Testis (tissue), 3 donors: ENCODE results near the gene GID4. TPM values are rescaled to one million over a fixed set of nuclear protein-coding genes. Genes with fewer than 3 reads are reported as not detected.

ENCODE experiments used
- DNase-seq: peaks from one replicate; pipeline ENCODE4 v3.0.0-alpha.2; 2019
- H3K27ac ChIP-seq, 2 donors: fragments of 200-600 bp; sonication (generic); one replicate each; pipeline ENCODE4 v1.5.1; 2019
- H3K27me3 ChIP-seq: fragments of 200-600 bp; sonication (generic); one replicate; pipeline ENCODE4 v1.5.1; 2019
- H3K36me3 ChIP-seq: fragments of 200-600 bp; sonication (generic); one replicate; pipeline ENCODE4 v1.5.1; 2017; ENCODE audit warnings: low read depth; ENCODE audit errors: missing control alignments
- H3K4me1 ChIP-seq: fragments of 200-600 bp; sonication (generic); one replicate; pipeline ENCODE4 v1.5.1; 2019
- H3K4me3 ChIP-seq, 2 donors: fragments of 200-600 bp; sonication (generic); one replicate each; pipeline ENCODE4 v1.5.1; 2017 to 2019
- H3K9me3 ChIP-seq: fragments of 200-600 bp; sonication (generic); one replicate; pipeline ENCODE4 v1.5.1; 2017
- POLR2A ChIP-seq: fragments of 450-650 bp; IDR thresholded peaks from one replicate; pipeline ENCODE4 v1.6.1; 2017; ENCODE audit warnings: antibody characterized with exemption, mild to moderate bottlenecking, moderate library complexity
- WGBS, 2 donors: methylation state at CpG; one replicate each; pipeline ENCODE4 v1.1.5; 2018; 5-methylcytosine and 5-hydroxymethylcytosine counted together
- intact Hi-C: fragments of 100-400 bp; cut with DNase I; formaldehyde crosslinking; loops from one replicate; pipeline ENCODE4 v1.15.1; 2023; ENCODE audit warnings: low total_unique reads
- polyA plus RNA-seq: library from polyadenylated mRNA; stranded (reverse); fragments of 350-450 nt; fragmentation: Illumina TruSeq; extraction: RNeasy Lipid Tissue Mini Kit (QIAGEN cat#74804); gene quantifications from one replicate; pipeline ENCODE4 v1.2.3, GENCODE V29; 2014; ENCODE audit warnings: low read depth, low replicate concordance; ENCODE audit not compliant: insufficient read depth
- total RNA-seq, 2 donors: library from RNA; depleted of rRNA; stranded (reverse); fragments of >200 nt; gene quantifications; one replicate each; pipeline ENCODE4 v1.2.3, GENCODE V29; 2016
- TF ChIP-seq, protein P1 (sequence below), 3 experiments: fragments of 450-650 bp in 2 of 3; fragments of 200-600 bp in 1 of 3; sonication (generic) in 1 of 3; IDR thresholded peaks; one replicate each; pipeline ENCODE4 v1.5.1; 2016 to 2019; ENCODE audit warnings: antibody characterized with exemption in 3 of 3, mild to moderate bottlenecking in 2 of 3, moderate library complexity in 1 of 3

The GID4 gene
- total and polyA plus RNA-seq, 3 donors from 2014 or later, result 28.6 to 88.3 (median 36.1) TPM

DNA sequence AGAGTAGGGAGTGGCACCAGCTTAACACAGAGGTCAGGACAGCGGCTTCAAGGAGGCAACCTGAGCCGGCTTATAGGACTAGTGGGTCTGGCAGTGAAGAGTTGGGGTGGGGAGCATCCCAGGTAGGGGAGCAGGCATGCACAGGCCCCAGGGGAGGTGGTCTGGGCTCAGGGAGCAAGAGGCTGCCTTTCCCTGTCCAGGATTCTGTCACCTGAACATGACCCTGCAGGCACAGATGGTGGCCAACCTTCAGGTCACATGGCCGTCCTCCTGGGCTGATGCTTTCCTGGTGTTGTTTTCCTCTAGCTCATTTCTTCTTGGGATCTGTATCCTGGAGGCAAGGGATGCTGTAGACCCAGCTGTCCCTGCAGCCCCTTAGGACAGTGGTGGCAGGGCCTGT, 65.8 kb downstream of the GID4 start:
- intact Hi-C loops, result no loop called here
- no peak for TF ChIP-seq POLR2A
- TF ChIP-seq, protein P1, sequence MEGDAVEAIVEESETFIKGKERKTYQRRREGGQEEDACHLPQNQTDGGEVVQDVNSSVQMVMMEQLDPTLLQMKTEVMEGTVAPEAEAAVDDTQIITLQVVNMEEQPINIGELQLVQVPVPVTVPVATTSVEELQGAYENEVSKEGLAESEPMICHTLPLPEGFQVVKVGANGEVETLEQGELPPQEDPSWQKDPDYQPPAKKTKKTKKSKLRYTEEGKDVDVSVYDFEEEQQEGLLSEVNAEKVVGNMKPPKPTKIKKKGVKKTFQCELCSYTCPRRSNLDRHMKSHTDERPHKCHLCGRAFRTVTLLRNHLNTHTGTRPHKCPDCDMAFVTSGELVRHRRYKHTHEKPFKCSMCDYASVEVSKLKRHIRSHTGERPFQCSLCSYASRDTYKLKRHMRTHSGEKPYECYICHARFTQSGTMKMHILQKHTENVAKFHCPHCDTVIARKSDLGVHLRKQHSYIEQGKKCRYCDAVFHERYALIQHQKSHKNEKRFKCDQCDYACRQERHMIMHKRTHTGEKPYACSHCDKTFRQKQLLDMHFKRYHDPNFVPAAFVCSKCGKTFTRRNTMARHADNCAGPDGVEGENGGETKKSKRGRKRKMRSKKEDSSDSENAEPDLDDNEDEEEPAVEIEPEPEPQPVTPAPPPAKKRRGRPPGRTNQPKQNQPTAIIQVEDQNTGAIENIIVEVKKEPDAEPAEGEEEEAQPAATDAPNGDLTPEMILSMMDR (IDR thresholded peaks at IDR 0.05), result no peak
- 95 to 100% methylated on average over 3 of the region's 3 CpGs for WGBS, 2 donors
- Histone ChIP-seq H3K36me3 (no peaks in the 10 kb centered on the region), H3K4me3 (no peak overlapping the region), H3K9me3 (no peaks in the 10 kb centered on the region), H3K27ac (no peak overlapping the region), H3K27me3 (no peaks in the 10 kb centered on the region), H3K4me1 (no peaks in the 10 kb centered on the region)
- no peak for DNase-seq

DNA sequence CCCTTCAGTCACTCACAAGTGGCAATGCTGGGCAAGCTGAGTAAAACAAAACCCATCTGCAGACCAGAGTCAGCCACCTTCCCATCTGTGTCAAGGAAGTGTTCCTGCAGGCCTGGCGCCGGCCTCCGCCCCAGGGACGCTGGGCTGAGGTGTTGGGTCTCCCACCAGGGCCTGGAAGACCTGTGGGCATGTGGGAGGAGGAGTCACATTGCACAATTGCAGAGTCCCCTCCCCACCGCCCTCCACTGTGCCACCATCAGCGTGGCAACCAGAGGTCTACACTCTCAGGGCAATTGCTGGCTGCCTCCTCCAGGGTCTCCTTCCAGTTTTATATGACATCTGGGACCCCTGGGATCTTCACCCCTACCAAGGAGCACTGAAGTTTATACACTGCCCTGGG, 66.4 kb downstream of the GID4 start:
- no peaks in the 10 kb centered on the region for H3K4me1 ChIP-seq
- no peak overlapping the region for H3K4me3 ChIP-seq
- intact Hi-C loops, result no loop called here
- H3K9me3 ChIP-seq, result no peaks in the 10 kb centered on the region
- DNase-seq, result no peak
- no peaks in the 10 kb centered on the region for H3K36me3 ChIP-seq
- TF ChIP-seq POLR2A, result no peak
- TF ChIP-seq, protein P1 (IDR thresholded peaks at IDR 0.05), result no peak
- no peaks in the 10 kb centered on the region for H3K27me3 ChIP-seq
- H3K27ac ChIP-seq, result no peak overlapping the region
- WGBS, 2 donors, result 94 to 95% methylated on average over 2 to 6 of the region's 6 CpGs

DNA sequence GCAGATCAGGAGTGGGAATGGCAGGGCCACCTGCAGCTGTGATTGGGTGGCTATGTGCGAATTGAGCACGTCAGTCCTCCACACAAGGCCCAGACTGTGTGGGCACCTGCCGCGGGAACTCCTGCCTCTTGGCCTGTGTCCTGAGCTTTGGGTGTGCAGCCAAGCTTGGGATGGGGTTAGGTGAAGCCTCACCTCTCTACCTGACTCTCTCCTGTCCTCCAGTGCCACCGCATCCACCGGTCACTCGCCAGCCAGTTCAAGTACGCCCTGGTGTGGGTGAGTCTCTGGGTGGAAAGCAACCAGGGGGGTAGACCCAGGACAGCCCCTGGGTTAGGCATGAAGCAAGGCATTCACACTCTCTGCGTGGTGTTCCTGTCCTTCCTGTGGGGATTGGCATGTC, 67.0 kb downstream of the GID4 start:
- Histone ChIP-seq H3K4me3 (no peak overlapping the region), H3K36me3 (no peaks in the 10 kb centered on the region), H3K9me3 (no peaks in the 10 kb centered on the region), H3K4me1 (no peaks in the 10 kb centered on the region), H3K27ac (no peak overlapping the region), H3K27me3 (no peaks in the 10 kb centered on the region)
- DNase-seq, result no peak
- TF ChIP-seq, protein P1 (IDR thresholded peaks at IDR 0.05), result no peak
- TF ChIP-seq POLR2A, result no peak
- WGBS, 2 donors, result 80 to 93% methylated on average over 1 to 9 of the region's 9 CpGs
- intact Hi-C loops, result no loop called here

DNA sequence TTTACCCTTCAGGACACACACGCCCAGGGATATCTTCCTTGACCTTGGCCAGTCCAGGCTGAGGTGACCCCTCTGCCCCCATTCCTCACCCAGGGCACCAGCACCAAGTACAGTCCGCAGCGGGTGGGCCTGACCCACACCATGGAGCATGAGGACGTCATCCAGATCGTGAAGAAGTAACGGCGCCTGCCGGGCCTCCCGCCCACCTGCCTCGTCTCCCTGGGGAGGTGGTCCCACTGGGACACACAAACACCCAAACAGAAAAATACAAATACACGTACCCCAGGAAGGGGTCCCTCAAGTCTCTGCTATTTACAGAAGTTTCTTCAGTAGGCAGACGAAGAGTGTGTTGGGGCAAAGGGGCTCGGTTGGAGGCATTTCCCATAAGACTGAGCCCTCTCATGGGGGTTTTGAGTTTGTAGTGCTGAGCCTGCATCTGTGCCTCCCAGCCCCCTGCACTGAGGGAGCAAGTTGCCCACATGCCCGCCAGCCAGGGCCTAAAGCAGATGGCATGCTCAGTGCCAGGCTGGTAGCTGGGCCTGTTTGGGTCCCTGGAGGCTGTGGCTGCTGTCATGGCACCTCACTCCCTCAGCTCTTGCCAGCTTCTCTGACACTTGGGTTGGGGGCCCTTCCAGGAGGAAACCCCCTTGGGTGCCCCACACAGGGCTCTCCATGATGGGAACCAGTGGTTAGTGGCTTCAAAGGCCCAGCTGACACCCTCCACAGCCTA, 68.0 kb downstream of the GID4 start:
- H3K4me1 ChIP-seq, result no peaks in the 10 kb centered on the region
- WGBS, 2 donors, result 91 to 93% methylated on average over 8 to 14 of the region's 14 CpGs
- no peaks in the 10 kb centered on the region for H3K27me3 ChIP-seq
- intact Hi-C loops, result no loop called here
- no peaks in the 10 kb centered on the region for H3K36me3 ChIP-seq
- H3K9me3 ChIP-seq, result no peaks in the 10 kb centered on the region
- no peak for DNase-seq
- TF ChIP-seq, protein P1 (IDR thresholded peaks at IDR 0.05), result no peak
- TF ChIP-seq POLR2A, result no peak
- no peak overlapping the region for H3K4me3 ChIP-seq
- no peak overlapping the region for H3K27ac ChIP-seq

DNA sequence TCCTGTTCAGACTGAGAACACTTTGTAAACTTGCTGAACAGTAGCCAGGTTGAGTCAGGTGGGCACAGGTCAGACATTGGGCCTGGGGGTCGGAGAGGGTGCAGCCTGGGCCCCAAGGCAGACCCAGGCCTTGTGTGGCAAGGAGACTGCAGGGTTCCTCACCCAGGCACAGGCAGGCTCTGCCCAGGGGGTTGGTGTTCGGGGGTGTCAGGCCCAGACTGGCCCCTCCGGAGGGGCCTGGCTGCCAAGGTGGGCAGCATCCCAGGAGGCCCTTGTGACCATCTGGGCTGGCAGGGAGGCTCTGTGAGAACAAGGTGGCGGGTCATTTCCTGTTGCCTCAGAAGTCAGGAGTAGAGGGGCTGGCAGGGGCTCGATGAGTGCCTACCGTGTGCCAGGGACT, 68.8 kb downstream of the GID4 start:
- Histone ChIP-seq H3K9me3 (no peaks in the 10 kb centered on the region), H3K27ac (no peak overlapping the region), H3K27me3 (no peaks in the 10 kb centered on the region), H3K36me3 (no peaks in the 10 kb centered on the region), H3K4me1 (no peaks in the 10 kb centered on the region), H3K4me3 (no peak overlapping the region)
- TF ChIP-seq POLR2A, result no peak
- 80 to 85% methylated on average over 3 to 6 of the region's 6 CpGs for WGBS, 2 donors
- DNase-seq, result no peak
- intact Hi-C loops, result no loop called here
